Measurements from ENCODE around the gene TIE1. TPM values are rescaled to one million over a fixed set of nuclear protein-coding genes. Genes with fewer than 3 reads are reported as not detected.

TIE1 gene
- total RNA-seq, 2 experiments from 2014 or later = 0.45 TPM; not detected in 1

DNA sequence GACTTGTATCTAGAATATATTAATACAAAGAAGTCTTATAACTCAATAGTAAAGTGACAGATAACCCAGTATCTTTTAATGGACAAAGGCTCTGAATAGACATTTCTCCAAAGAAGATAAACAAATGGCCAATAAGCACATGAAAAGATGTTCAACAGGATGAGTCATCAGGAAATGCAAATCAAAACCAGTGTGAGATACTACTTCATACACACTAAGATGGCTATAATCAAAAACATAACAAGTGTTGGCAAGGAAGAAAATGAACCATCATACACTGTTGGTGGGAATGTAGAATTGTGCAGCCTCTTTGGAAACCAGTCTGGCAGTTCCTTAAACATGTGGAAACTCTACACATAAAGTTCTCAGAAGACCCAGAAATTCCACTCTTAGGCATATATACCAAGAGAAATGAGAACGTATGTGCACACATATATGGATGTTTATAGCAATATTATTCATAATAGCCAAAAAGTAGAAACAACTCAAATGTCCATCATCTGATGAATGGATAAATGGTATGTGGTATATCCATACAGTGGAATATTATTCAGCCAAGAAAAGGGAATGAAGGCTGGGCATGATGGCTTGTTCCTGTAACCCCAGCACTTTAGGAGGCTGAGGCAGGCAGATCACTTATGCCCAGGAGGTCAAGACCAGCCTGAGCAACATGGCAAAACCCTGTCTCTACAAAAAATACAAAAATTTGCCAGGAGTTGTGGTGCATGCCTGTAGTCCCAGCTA is 26.9 kb downstream of the TIE1 start:
- H3K36me3 Mint-ChIP-seq (ENCODE audit: low read depth) = peaks cover 3% of the 10 kb centered on the region
- peaks cover 17% of the 10 kb centered on the region for H3K9me3 Mint-ChIP-seq
- DNase-seq = no peak
- peaks cover 7% of the 10 kb centered on the region for H3K4me1 Mint-ChIP-seq
- H3K27me3 Mint-ChIP-seq = peaks cover 1% of the 10 kb centered on the region
- ChIA-PET POLR2A (no interaction called here), CTCF (no interaction called here)
- H3K27ac Mint-ChIP-seq = no peak overlapping the region
- H3K4me3 Mint-ChIP-seq = no peak overlapping the region

- Mint-ChIP-seq H3K27ac (no peak overlapping the region), H3K36me3 (ENCODE audit: low read depth) (no peaks in the 10 kb centered on the region), H3K9me3 (peaks cover 11% of the 10 kb centered on the region), H3K4me3 (no peak overlapping the region), H3K4me1 (peaks cover 7% of the 10 kb centered on the region), H3K27me3 (peaks cover 1% of the 10 kb centered on the region)
- POLR2A ChIA-PET = no interaction called here
- DNase-seq = peak; percentile 23
- CTCF ChIA-PET = no interaction called here
Observed at GRCh38 chr1:43329995-43330751, 29.4 kb downstream of the TIE1 start.

- no peaks in the 10 kb centered on the region for H3K36me3 Mint-ChIP-seq (ENCODE audit: low read depth)
- POLR2A ChIA-PET = no interaction called here
- no peak overlapping the region for H3K27ac Mint-ChIP-seq
- DNase-seq = no peak
- H3K4me1 Mint-ChIP-seq = peaks cover 7% of the 10 kb centered on the region
- CTCF ChIA-PET = no interaction called here
- H3K4me3 Mint-ChIP-seq = no peak overlapping the region
- H3K27me3 Mint-ChIP-seq = no peaks in the 10 kb centered on the region
- peaks cover 7% of the 10 kb centered on the region for H3K9me3 Mint-ChIP-seq
Observed at GRCh38 chr1:43331688-43332087, 30.9 kb downstream of the TIE1 start.

DNA sequence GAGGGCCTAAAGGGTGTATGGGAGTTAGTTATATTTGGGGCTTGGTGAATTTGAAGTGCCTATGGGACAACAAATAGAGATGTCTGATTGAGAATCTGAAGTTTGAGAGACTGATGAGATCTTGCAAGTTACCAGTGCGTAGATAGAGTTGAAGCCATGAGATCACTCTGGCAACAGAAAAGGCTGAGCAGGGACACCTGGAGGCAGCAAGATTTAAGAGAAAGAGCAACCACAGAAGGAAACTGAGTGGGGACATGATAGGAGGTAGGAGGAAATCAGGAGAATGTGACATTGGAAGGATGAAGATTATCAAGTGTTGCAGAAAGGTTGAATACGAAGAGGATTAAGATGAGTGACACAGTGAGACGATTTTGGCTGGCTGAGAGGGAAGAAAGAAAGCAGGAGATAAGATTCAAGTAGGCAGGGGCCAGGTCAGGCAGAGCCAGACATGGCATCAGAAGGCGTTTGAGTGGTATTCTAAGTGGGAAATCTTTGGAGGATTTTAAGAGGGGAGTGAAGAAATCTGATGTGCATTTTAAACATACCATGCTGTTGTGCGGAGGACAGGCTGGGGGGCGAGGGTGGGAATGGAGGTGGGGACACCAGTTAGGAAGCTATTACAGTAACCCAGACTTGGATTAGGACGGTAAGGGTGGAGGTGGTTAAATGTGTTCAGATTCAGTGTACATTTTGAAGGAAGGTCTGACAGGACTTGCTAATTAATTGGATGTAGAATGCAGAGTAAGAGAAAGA is 33.8 kb downstream of the TIE1 start:
- Mint-ChIP-seq H3K4me1 (peaks cover 7% of the 10 kb centered on the region), H3K9me3 (no peaks in the 10 kb centered on the region), H3K27me3 (no peaks in the 10 kb centered on the region), H3K36me3 (ENCODE audit: low read depth) (no peaks in the 10 kb centered on the region), H3K4me3 (no peak overlapping the region), H3K27ac (no peak overlapping the region)
- ChIA-PET CTCF (no interaction called here), POLR2A (no interaction called here)
- DNase-seq = no peak

DNA sequence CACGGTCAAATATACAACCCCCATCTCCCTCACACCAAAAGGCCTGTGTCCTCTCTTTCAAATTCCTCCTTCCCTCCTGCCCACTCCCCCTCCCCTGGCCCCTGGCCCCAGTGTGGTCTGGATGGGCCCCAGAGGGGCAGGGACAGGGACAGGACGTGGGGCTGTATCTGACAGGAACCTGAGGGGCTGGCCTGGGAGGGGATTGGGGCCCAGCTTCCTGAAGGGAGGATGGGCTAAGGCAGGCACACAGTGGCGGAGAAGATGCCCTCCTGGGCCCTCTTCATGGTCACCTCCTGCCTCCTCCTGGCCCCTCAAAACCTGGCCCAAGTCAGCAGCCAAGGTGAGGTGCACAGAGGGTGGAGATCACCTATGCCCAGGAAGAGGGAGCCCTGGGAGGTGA is 36.8 kb downstream of the TIE1 start, which contains the start of gene MPL:
Gene MPL, plus strand, starts transcription at position 231 of the 400 bp plus-strand sequence. Its CDS starts 31 bp downstream, at position 262.
- ChIA-PET CTCF (no interaction called here), POLR2A (no interaction called here)
- H3K4me3 Mint-ChIP-seq = no peak within 1 kb of the TSS
- no peak within 1 kb of the TSS for H3K27ac Mint-ChIP-seq
- H3K9me3 Mint-ChIP-seq = no peaks in the 10 kb centered on the region
- H3K27me3 Mint-ChIP-seq = peaks cover 5% of the 10 kb centered on the region
- DNase-seq = no peak
- H3K36me3 Mint-ChIP-seq (ENCODE audit: low read depth) = no peaks in the 10 kb centered on the region
- H3K4me1 Mint-ChIP-seq = no peaks in the 10 kb centered on the region

DNA sequence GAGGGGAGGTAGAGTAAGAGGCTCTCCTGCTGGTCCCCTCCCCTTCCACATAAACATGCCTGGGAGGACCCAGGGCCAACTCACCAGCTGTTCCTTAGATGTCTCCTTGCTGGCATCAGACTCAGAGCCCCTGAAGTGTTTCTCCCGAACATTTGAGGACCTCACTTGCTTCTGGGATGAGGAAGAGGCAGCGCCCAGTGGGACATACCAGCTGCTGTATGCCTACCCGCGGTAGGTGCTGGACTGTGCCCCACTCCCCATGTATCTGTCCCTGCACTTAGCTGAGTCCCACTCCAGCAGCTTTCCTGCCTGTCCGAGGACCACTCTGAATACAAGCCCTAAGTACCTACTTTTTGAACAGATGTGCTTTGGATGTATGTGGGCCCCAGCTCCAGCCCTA is 37.2 kb downstream of the TIE1 start:
- no peak overlapping the region for H3K27ac Mint-ChIP-seq
- DNase-seq = no peak
- H3K27me3 Mint-ChIP-seq = peaks cover 5% of the 10 kb centered on the region
- H3K9me3 Mint-ChIP-seq = no peaks in the 10 kb centered on the region
- POLR2A ChIA-PET = no interaction called here
- H3K4me1 Mint-ChIP-seq = no peaks in the 10 kb centered on the region
- CTCF ChIA-PET = no interaction called here
- H3K4me3 Mint-ChIP-seq = no peak overlapping the region
- H3K36me3 Mint-ChIP-seq (ENCODE audit: low read depth) = no peaks in the 10 kb centered on the region

DNA sequence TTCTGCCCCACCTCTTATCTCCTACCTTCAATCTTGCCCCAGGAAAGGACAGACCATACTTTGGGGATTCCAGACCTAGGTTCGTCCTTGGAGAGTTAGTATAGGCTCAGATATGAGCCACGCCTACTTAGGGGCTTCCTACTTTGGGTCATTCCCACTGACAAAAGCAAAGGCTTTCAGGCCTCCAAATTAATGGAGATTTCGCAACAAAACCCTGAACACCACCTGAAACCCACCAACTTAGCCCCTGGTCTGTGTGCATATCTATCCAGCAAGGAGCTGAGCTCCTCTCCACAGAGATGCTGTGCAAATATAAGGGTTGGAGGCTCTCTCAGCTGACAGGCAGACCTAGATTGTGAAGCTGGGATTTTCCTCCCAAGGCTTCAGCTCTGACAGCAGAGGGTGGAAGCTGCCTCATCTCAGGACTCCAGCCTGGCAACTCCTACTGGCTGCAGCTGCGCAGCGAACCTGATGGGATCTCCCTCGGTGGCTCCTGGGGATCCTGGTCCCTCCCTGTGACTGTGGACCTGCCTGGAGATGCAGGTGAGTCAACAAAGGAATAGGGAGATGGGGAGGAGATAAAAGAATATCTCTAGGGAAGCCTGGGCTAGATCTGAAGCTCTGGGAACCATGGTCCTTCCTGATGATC is 38.9 kb downstream of the TIE1 start:
- Mint-ChIP-seq H3K27me3 (peaks cover 5% of the 10 kb centered on the region), H3K4me1 (no peaks in the 10 kb centered on the region), H3K27ac (no peak overlapping the region), H3K4me3 (no peak overlapping the region), H3K9me3 (no peaks in the 10 kb centered on the region), H3K36me3 (ENCODE audit: low read depth) (no peaks in the 10 kb centered on the region)
- DNase-seq = no peak
- ChIA-PET CTCF (no interaction called here), POLR2A (interaction anchor here (1.1 to 1.2 kb wide), 2 partner anchors 19 to 205 kb away, joined by 3 to 4 read pairs; partner anchors contain the start of gene CDC20)

DNA sequence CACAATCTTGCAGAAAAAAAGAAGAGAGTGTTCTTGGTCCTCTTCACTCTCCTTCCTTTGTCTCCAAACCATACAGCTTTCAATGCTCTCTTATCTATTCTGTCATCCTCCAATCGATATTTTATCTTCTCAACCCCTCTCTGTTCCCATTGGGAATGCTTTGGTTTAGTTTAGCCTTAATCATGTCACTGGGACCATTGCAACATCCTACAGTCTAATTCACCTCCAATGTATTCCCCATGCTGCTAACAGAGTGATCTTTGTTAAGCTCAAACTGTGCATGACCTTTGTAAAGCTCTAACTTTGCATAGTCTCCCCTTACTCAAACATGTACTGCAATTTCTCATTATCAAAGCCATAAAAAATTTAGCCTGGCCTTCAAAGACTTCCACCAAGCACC is 39.8 kb downstream of the TIE1 start:
- Mint-ChIP-seq H3K27me3 (peaks cover 5% of the 10 kb centered on the region), H3K9me3 (no peaks in the 10 kb centered on the region), H3K4me1 (peaks cover 2% of the 10 kb centered on the region), H3K36me3 (ENCODE audit: low read depth) (no peaks in the 10 kb centered on the region), H3K4me3 (no peak overlapping the region), H3K27ac (no peak overlapping the region)
- POLR2A ChIA-PET = interaction anchor here (1.2 kb wide), 1 partner anchor 204 kb away, joined by 3 read pairs; no protein-coding TSS in a partner anchor
- no peak for DNase-seq
- CTCF ChIA-PET = interaction anchor here (1.4 kb wide), 1 partner anchor 74 kb away, joined by 3 read pairs; no protein-coding TSS in a partner anchor

GRCh38 chr1:43344267-43344850 is 43.6 kb downstream of the TIE1 start:
- no peak overlapping the region for H3K27ac Mint-ChIP-seq

DNA sequence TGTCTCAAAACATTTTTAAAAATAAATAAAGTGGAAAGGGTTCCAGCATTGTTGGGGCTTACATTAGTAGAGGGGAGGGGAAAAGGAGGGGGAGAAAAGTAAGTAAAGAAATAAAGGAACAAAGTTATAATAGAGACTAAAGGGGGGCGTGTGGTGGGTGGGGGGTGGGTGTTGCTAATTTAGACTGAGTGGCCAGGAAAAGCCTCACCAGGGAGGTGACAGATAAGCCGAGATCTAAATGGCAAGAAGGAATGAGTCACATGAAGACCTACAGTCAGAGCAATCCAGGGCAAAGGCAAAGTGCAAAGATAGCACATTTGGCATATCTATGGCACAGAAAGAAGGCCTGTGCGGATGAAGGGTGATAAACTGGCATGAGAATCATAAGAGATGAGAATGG is 44.3 kb downstream of the TIE1 start:
- DNase-seq = no peak
- Mint-ChIP-seq H3K27ac (no peak overlapping the region), H3K36me3 (ENCODE audit: low read depth) (no peaks in the 10 kb centered on the region), H3K4me3 (no peak overlapping the region), H3K9me3 (no peaks in the 10 kb centered on the region), H3K4me1 (peaks cover 10% of the 10 kb centered on the region), H3K27me3 (peaks cover 7% of the 10 kb centered on the region)
- ChIA-PET CTCF (no interaction called here), POLR2A (no interaction called here)

More at GRCh38 chr1:43344267-43344850, 43.6 kb downstream of the TIE1 start:
- Mint-ChIP-seq H3K27me3 (peaks cover 7% of the 10 kb centered on the region), H3K36me3 (ENCODE audit: low read depth) (no peaks in the 10 kb centered on the region), H3K9me3 (no peaks in the 10 kb centered on the region), H3K4me3 (no peak overlapping the region), H3K4me1 (peaks cover 5% of the 10 kb centered on the region)
- ChIA-PET POLR2A (no interaction called here), CTCF (no interaction called here)
- no peak for DNase-seq

GRCh38 chr1:43346636-43347035 is 45.9 kb downstream of the TIE1 start:
- H3K27ac Mint-ChIP-seq = no peak overlapping the region
- CTCF ChIA-PET = interaction anchor here (1.1 kb wide), 1 partner anchor 9 kb away, joined by 4 read pairs; no protein-coding TSS in a partner anchor
- peaks cover 3% of the 10 kb centered on the region for H3K27me3 Mint-ChIP-seq
- no peaks in the 10 kb centered on the region for H3K36me3 Mint-ChIP-seq (ENCODE audit: low read depth)
- no peaks in the 10 kb centered on the region for H3K9me3 Mint-ChIP-seq
- H3K4me3 Mint-ChIP-seq = no peak overlapping the region
- no peak for DNase-seq
- H3K4me1 Mint-ChIP-seq = peaks cover 10% of the 10 kb centered on the region
- POLR2A ChIA-PET = no interaction called here

DNA sequence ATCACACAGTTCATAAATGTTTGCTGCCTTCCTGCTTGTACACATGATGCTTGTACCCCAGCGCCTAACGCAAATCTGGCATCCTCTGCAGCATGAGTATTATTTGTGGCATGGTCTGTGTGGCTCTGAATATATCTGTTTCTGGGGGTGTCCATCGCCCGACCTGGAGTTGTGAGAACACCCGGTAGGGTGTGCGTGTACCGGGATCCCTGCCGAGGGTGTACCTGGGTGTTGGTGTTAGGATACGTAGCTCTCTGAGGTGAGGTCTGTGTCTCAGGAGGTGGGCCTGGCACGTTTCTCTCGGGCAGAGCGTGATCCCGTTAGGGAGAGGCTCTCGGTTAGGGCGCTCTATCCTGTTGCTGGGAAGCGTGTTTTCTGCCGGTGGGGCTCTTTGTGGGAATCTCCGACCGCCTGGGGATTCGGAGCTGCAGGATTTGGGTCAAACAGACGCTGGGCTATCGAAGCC is 47.6 kb downstream of the TIE1 start:
- peaks cover 10% of the 10 kb centered on the region for H3K4me1 Mint-ChIP-seq
- H3K27ac Mint-ChIP-seq = no peak overlapping the region
- peak overlapping the region; percentile 40 for H3K4me3 Mint-ChIP-seq
- H3K36me3 Mint-ChIP-seq (ENCODE audit: low read depth) = no peaks in the 10 kb centered on the region
- CTCF ChIA-PET = no interaction called here
- H3K9me3 Mint-ChIP-seq = no peaks in the 10 kb centered on the region
- POLR2A ChIA-PET = interaction anchor here (0.6 to 1.0 kb wide), 2 partner anchors 10 to 107 kb away, joined by 3 to 4 read pairs; partner anchors contain the start of gene CDC20
- peaks cover 3% of the 10 kb centered on the region for H3K27me3 Mint-ChIP-seq
- DNase-seq = no peak

Measured in activated CD4-positive, alpha-beta memory T cell treated with anti-CD3 and anti-CD28 coated beads, Interleukin-2, amount 10 ng/mL, durations not matched to agents 7 days and 5 days (primary cell).